Neural cell (in vitro differentiated cells): ENCODE data around the gene PTPRR.

ENCODE experiments used
- CTCF ChIP-seq: fragments of 450-650 bp; IDR thresholded peaks from 2 replicates; pipeline ENCODE4 v1.5.1; 2014; ENCODE audit warnings: antibody characterized with exemption, mild to moderate bottlenecking, moderate library complexity; ENCODE audit not compliant: poor library complexity, severe bottlenecking
- TF ChIP-seq, protein P1 (sequence below): IDR thresholded peaks from 2 replicates; pipeline ENCODE4 v1.6.1; 2012; ENCODE audit warnings: borderline replicate concordance

GRCh38 chr12:70875628-70876027 is 44.9 kb downstream of the PTPRR start:
- no peak for TF ChIP-seq CTCF
- TF ChIP-seq, protein P1, sequence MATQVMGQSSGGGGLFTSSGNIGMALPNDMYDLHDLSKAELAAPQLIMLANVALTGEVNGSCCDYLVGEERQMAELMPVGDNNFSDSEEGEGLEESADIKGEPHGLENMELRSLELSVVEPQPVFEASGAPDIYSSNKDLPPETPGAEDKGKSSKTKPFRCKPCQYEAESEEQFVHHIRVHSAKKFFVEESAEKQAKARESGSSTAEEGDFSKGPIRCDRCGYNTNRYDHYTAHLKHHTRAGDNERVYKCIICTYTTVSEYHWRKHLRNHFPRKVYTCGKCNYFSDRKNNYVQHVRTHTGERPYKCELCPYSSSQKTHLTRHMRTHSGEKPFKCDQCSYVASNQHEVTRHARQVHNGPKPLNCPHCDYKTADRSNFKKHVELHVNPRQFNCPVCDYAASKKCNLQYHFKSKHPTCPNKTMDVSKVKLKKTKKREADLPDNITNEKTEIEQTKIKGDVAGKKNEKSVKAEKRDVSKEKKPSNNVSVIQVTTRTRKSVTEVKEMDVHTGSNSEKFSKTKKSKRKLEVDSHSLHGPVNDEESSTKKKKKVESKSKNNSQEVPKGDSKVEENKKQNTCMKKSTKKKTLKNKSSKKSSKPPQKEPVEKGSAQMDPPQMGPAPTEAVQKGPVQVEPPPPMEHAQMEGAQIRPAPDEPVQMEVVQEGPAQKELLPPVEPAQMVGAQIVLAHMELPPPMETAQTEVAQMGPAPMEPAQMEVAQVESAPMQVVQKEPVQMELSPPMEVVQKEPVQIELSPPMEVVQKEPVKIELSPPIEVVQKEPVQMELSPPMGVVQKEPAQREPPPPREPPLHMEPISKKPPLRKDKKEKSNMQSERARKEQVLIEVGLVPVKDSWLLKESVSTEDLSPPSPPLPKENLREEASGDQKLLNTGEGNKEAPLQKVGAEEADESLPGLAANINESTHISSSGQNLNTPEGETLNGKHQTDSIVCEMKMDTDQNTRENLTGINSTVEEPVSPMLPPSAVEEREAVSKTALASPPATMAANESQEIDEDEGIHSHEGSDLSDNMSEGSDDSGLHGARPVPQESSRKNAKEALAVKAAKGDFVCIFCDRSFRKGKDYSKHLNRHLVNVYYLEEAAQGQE = no peak
